HG03066 (cell line): Measurements from ENCODE around the gene FER.

Experiments
- ATAC-seq: cut with Tn5 transposase; IDR thresholded peaks from one replicate; pipeline ENCODE4 v1.9.1; 2021; ENCODE audit warnings: low read depth; ENCODE audit not compliant: unreplicated experiment

Gene FER

GRCh38 chr5:109223531-109223930 lies 475.8 kb downstream of the FER start:
- no peak for ATAC-seq

GRCh38 chr5:109224276-109224882 lies 476.7 kb downstream of the FER start:
- no peak for ATAC-seq

- no peak for ATAC-seq
These were observed 478.3 kb downstream of the FER start for GRCh38 chr5:109225716-109226625.

- no peak for ATAC-seq
These were observed 482.7 kb downstream of the FER start for GRCh38 chr5:109230369-109230768.

GRCh38 chr5:109231331-109231730 lies 483.6 kb downstream of the FER start:
- ATAC-seq: no peak

GRCh38 chr5:109234381-109234780 lies 486.7 kb downstream of the FER start:
- no peak for ATAC-seq

GRCh38 chr5:109239456-109239855 lies 491.8 kb downstream of the FER start:
- ATAC-seq: no peak

- no peak for ATAC-seq
These were observed 494.8 kb downstream of the FER start for GRCh38 chr5:109242518-109242917.

GRCh38 chr5:109246395-109246794 lies 498.7 kb downstream of the FER start:
- ATAC-seq: no peak
